Peyer's patch (tissue), 4 donors: ENCODE measurements around the gene ERICH6B.

Experiments
- CTCF ChIP-seq, 6 experiments: fragments of 450-650 bp in 4 of 6; fragments of 200-600 bp in 2 of 6; sonication (generic) in 1 of 6; IDR thresholded peaks; one replicate each; pipeline ENCODE4 v1.5.1; 2017 to 2019; ENCODE audit warnings: antibody characterized with exemption in 6 of 6, mild to moderate bottlenecking in 3 of 6, moderate library complexity in 1 of 6
- POLR2A ChIP-seq, 2 donors: fragments of 450-650 bp; IDR thresholded peaks; one replicate each; pipeline ENCODE4 v1.5.1; 2017; ENCODE audit warnings: antibody characterized with exemption in 2 of 2, mild to moderate bottlenecking in 2 of 2, moderate library complexity in 2 of 2

- TF ChIP-seq POLR2A (IDR thresholded peaks at IDR 0.05) (no peak), CTCF (IDR thresholded peaks at IDR 0.05) (no peak)
Measured at GRCh38 chr13:45546410-45546765, 69.2 kb downstream of the ERICH6B start.
